Mesothelial cell of epicardium (in vitro differentiated cells): ENCODE results near the gene STARD7. TPM values are rescaled to one million over a fixed set of nuclear protein-coding genes. Genes with fewer than 3 reads are reported as not detected.

ENCODE experiments used
- DNase-seq, 2 experiments: peaks; one replicate each; pipeline ENCODE4 v3.0.0; 2021; ENCODE audit warnings: low spot score in 2 of 2; ENCODE audit not compliant: unreplicated experiment in 2 of 2
- H3K27ac Mint-ChIP-seq: 2 replicates; pipeline ENCODE4 v1.8.0; 2021; ENCODE audit warnings: mixed read lengths
- H3K27me3 Mint-ChIP-seq: 2 replicates; pipeline ENCODE4 v1.8.0; 2021; ENCODE audit warnings: low read depth, mixed read lengths
- H3K36me3 Mint-ChIP-seq: 2 replicates; pipeline ENCODE4 v1.8.0; 2021; ENCODE audit warnings: mixed read lengths
- H3K4me1 Mint-ChIP-seq: 2 replicates; pipeline ENCODE4 v1.8.0; 2021; ENCODE audit warnings: mixed read lengths
- H3K4me3 Mint-ChIP-seq: 2 replicates; pipeline ENCODE4 v1.8.0; 2021; ENCODE audit warnings: mild to moderate bottlenecking, moderate library complexity, mixed read lengths
- H3K9me3 Mint-ChIP-seq: 2 replicates; pipeline ENCODE4 v1.8.0; 2021; ENCODE audit warnings: mixed read lengths
- CTCF ChIP-seq: fragments of 200-600 bp; sonication (generic); IDR thresholded peaks from one replicate; pipeline ENCODE4 v1.5.0; 2021; ENCODE audit warnings: antibody characterized with exemption; ENCODE audit not compliant: unreplicated experiment
- total RNA-seq: library from RNA; stranded (reverse); gene quantifications from 3 replicates; pipeline ENCODE4 v1.2.1, GENCODE V29; 2021

STARD7 gene
- total RNA-seq, 1 donor from 2014 or later: 108 TPM

DNA sequence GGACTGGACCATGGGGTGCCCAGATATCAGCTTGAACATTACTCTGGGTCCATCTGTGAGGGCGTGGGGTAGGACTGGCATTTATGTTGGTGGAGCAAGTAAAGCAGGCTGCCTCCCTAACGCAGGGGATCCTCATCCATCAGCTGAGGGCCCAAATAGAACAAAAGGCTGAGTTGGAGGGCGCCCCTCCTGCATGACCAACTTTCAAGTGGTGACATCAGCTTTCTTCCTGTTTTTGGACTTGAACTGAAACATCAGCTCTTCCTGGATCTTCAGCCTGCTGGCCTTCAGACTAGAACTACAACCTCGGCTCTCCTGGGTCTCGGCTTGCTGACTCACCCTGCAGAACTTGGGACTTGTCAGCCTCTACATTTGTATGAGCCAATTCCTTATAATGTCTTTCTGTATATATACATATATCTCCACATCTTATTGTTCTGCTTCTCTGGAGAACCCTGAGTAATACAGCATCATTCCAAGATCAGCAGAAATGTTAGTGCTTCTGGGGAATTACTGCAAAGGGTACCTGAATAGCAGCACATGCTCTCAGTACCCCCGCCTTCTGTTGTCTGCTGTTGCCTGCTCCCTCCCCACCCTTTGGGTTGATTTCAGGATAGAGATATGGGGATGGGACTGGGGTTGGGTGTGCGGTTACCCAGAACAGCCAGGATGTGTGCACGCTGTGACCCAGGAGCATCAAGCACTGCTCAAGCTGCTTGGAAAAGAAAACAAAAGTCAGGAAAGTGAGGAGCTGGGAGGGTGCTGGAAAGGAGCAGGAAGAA is 37.2 kb upstream of the STARD7 start:
- Mint-ChIP-seq H3K27ac (peak overlapping the region; percentile 8), H3K4me3 (no peak overlapping the region), H3K9me3 (no peaks in the 10 kb centered on the region), H3K4me1 (peaks cover 10% of the 10 kb centered on the region), H3K36me3 (peaks cover 5% of the 10 kb centered on the region), H3K27me3 (no peaks in the 10 kb centered on the region)
- no peak for DNase-seq
- no peak for TF ChIP-seq CTCF

- no peak for TF ChIP-seq CTCF
- Mint-ChIP-seq H3K27ac (no peak overlapping the region), H3K27me3 (no peaks in the 10 kb centered on the region), H3K36me3 (peaks cover 5% of the 10 kb centered on the region), H3K4me1 (peaks cover 3% of the 10 kb centered on the region), H3K4me3 (no peak overlapping the region), H3K9me3 (no peaks in the 10 kb centered on the region)
- no peak for DNase-seq
Measured at GRCh38 chr2:96243843-96244242, 35.2 kb upstream of the STARD7 start.

GRCh38 chr2:96241900-96242611 is 33.4 kb upstream of the STARD7 start:
- no peak overlapping the region for H3K27ac Mint-ChIP-seq
- peaks cover 3% of the 10 kb centered on the region for H3K4me1 Mint-ChIP-seq
- TF ChIP-seq CTCF: no peak
- H3K27me3 Mint-ChIP-seq: no peaks in the 10 kb centered on the region
- peaks cover 5% of the 10 kb centered on the region for H3K36me3 Mint-ChIP-seq
- H3K9me3 Mint-ChIP-seq: no peaks in the 10 kb centered on the region
- DNase-seq: no peak
- no peak overlapping the region for H3K4me3 Mint-ChIP-seq

- H3K4me1 Mint-ChIP-seq: peaks cover 3% of the 10 kb centered on the region
- no peaks in the 10 kb centered on the region for H3K9me3 Mint-ChIP-seq
- no peaks in the 10 kb centered on the region for H3K27me3 Mint-ChIP-seq
- no peak overlapping the region for H3K4me3 Mint-ChIP-seq
- DNase-seq: no peak
- H3K27ac Mint-ChIP-seq: no peak overlapping the region
- peaks cover 5% of the 10 kb centered on the region for H3K36me3 Mint-ChIP-seq
- TF ChIP-seq CTCF: no peak
Measured at GRCh38 chr2:96241227-96241626, 32.6 kb upstream of the STARD7 start.

DNA sequence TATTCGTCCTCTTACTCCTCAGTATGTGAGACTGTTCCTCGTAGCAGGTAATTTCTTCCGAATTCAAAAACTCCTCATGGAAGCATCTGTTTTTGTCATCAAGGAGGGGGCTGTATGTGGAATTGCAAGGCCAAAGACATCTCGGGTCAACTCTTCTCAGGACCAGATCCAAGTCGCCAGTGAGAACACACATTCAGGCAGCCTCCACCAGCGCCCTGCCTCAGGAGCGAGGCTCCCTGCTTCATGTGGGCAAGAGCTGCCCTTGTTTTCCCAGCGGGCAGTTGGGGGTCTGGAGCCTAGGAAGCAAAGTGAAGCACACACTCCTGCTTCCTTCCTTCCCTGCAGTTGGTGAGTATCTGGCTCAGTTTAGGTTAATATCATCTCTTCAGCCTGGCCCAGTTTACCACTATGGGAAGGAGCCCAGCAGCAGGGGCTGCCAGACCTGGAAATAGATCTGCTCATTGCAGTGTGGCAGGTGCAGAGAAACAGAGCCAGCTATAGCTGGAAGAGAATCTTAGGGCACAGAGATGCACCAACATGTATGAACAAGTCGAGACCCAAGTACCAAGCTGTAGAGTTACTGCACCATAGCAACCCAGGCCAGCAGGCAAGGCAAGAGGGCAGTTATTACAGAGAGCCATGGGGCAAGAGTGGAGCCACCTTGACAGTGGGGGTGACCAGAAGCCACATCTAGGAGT is 31.9 kb upstream of the STARD7 start:
- TF ChIP-seq CTCF: no peak
- Mint-ChIP-seq H3K9me3 (no peaks in the 10 kb centered on the region), H3K27me3 (no peaks in the 10 kb centered on the region), H3K27ac (no peak overlapping the region), H3K4me3 (no peak overlapping the region), H3K36me3 (peaks cover 3% of the 10 kb centered on the region), H3K4me1 (peaks cover 3% of the 10 kb centered on the region)
- no peak for DNase-seq
